ENCODE measurements around the gene ANXA11.
A peak's percentile ranks its signal among the peaks of the same experiment; 100 is the strongest.

ANXA11 gene

DNA sequence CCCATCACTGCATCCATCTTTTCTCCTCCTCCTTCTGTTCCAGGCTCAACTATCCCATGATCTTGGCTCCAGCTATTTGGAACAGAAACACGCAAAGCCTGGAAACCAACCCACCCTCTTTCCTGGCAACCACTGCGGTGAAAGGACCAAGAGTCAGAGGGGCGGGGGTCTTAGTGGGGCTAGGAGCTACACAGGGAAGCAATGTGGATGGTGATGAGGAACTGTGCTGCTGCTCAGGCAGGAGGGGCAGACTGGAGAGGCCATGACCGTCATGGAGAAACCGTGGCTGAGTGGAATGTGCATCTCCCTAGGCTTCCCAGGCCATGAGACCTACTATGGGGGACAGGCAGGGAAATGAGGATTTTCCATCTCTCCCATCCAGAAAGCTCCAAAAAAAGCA lies 47.2 kb downstream of the ANXA11 start:
- TF ChIP-seq, protein P1, sequence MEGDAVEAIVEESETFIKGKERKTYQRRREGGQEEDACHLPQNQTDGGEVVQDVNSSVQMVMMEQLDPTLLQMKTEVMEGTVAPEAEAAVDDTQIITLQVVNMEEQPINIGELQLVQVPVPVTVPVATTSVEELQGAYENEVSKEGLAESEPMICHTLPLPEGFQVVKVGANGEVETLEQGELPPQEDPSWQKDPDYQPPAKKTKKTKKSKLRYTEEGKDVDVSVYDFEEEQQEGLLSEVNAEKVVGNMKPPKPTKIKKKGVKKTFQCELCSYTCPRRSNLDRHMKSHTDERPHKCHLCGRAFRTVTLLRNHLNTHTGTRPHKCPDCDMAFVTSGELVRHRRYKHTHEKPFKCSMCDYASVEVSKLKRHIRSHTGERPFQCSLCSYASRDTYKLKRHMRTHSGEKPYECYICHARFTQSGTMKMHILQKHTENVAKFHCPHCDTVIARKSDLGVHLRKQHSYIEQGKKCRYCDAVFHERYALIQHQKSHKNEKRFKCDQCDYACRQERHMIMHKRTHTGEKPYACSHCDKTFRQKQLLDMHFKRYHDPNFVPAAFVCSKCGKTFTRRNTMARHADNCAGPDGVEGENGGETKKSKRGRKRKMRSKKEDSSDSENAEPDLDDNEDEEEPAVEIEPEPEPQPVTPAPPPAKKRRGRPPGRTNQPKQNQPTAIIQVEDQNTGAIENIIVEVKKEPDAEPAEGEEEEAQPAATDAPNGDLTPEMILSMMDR (IDR thresholded peaks at IDR 0.05; ENCODE audit: control insufficient read depth, insufficient read depth, low read depth, low read length, missing control alignments) = no peak

DNA sequence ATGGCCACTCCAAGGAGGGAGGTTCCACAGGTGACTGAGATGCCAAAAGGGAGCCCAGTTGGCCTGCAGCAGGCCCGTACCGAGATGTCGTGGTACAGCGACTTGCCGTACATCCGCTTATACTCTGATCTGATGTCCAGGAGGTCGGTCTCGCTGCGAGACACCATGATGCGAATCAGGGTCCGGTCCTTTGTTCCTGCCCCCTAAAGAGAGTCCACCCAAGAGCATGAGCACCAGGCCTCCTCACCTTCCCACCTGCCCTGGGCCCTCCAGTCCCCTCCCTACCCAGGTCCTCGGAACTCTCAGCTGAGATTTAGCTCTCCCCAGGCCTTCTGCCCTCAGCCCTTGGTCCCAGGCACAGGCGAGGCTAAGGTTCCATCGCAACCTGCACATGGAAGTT lies 47.8 kb downstream of the ANXA11 start:
- TF ChIP-seq, protein P1 (IDR thresholded peaks at IDR 0.05; ENCODE audit: control insufficient read depth, insufficient read depth, low read depth, low read length, missing control alignments) = no peak
- no peak for DNase-seq (ENCODE audit: low read depth)
- no peak overlapping the region for H3K4me3 ChIP-seq (ENCODE audit: control insufficient read depth, low read depth, low read length)

More for the DNA sequence above, 47.2 kb downstream of the ANXA11 start:
- DNase-seq (ENCODE audit: low read depth) = no peak
- no peak overlapping the region for H3K4me3 ChIP-seq (ENCODE audit: control insufficient read depth, low read depth, low read length)

DNA sequence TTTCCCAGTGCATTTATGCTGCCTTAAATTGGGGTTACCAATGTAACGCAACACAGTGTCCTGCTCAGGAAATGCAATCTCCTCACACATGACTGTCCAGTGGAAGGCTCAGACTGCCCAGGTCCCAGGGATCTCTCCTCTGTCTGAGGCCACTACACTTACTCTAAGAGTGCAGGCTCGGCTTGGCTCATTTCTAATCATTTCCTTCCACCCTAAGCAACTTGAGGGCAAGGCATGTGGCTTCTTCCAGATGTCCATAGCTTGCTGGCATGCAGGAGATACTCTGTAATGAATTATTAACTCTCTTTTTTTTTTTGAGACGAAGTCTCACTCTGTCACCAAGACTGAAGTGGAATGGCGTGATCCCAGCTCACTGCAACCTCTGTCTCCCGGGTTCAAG lies 49.1 kb downstream of the ANXA11 start:
- no peak overlapping the region for H3K4me3 ChIP-seq (ENCODE audit: control insufficient read depth, low read depth, low read length)
- DNase-seq (ENCODE audit: low read depth) = no peak
- TF ChIP-seq, protein P1 (IDR thresholded peaks at IDR 0.05; ENCODE audit: control insufficient read depth, insufficient read depth, low read depth, low read length, missing control alignments) = no peak

DNA sequence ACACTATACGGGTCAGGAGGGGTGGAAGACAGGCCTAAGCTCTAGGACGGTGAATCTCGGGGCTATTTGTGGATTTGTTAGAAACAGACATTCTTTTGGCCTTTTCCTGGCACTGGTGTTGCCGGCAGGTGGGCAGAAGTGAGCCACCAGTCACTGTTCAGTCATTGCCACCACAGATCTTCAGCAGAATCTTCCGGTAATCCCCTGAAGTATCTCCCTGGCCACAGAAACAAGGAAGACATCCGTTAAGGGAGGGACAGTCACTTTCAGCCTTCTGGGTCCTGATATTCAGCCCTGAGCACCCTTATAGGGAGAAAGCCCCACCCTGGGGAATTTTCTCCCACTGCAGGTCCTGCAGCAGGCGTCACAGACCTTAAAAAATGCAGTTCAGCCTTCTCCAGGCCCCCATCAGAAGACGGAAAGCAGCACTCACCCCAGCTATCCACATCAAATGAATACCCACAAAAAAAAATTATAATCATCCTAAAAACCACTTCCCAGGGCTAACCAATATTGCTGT lies 49.6 kb downstream of the ANXA11 start:
- DNase-seq (ENCODE audit: low read depth) = no peak
- TF ChIP-seq, protein P1 (IDR thresholded peaks at IDR 0.05; ENCODE audit: control insufficient read depth, insufficient read depth, low read depth, low read length, missing control alignments) = no peak
- H3K4me3 ChIP-seq (ENCODE audit: control insufficient read depth, low read depth, low read length) = no peak overlapping the region

DNA sequence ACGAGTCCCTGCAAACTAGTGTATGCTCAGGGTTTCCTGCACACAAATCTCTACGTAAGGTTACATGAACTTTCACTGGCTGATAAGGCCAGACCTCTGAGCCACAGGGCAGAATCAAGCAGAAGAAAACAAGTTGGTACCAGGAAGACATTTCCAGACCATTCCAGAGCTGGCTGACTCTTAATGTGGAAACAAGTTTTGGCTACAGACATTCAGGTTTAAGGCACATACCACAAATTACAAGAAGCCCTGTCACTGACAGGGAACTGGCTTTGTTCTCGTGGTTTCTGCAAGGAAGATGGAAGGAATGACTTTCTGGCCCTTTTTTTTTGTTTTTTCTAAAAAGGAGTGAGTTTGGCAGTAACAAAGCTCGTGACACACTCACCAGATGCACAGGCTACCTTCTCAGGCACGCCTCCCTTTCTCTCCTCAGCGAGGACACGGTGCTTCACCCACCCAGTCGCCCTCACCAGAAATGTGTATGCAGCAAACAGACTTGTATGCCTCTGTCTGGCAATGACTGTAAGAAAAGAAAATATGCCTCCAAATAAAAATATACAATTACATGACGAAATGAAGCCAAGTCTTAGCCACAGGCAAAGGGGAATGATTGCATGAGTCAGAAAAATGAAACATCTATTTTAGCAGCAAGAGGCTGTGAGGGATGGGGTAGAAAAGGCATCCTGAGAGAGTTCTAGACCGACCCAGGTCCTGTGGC lies 50.2 kb downstream of the ANXA11 start:
- no peak overlapping the region for H3K4me3 ChIP-seq (ENCODE audit: control insufficient read depth, low read depth, low read length)
- peak; percentile 85 for DNase-seq (ENCODE audit: low read depth)
- TF ChIP-seq, protein P1 (IDR thresholded peaks at IDR 0.05; ENCODE audit: control insufficient read depth, insufficient read depth, low read depth, low read length, missing control alignments) = no peak

DNA sequence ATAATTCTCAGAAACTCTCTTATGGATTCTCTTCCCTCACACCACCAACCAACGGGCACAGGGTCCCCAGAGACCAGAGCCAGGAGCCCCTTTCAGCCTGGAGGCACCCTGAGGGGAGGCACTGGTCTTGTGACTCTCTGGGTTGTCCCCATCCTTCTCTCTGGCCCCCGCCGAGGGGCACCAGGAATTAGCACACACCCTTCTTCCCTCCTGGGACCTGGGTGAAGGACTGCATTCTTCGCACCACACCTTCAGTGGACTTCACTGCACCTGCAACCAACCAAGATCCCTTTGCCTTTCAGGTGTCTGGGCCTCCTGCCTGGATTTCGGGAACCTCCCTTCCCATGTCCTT lies 50.7 kb downstream of the ANXA11 start:
- DNase-seq (ENCODE audit: low read depth) = no peak
- TF ChIP-seq, protein P1 (IDR thresholded peaks at IDR 0.05; ENCODE audit: control insufficient read depth, insufficient read depth, low read depth, low read length, missing control alignments) = no peak
- H3K4me3 ChIP-seq (ENCODE audit: control insufficient read depth, low read depth, low read length) = no peak overlapping the region
